Right lobe of liver (tissue), 4 donors: ENCODE data around the gene SPAG16.

Experiments used
- CTCF ChIP-seq, 4 donors: fragments of 200-600 bp in 3 of 4; fragments of 450-650 bp in 1 of 4; IDR thresholded peaks; one replicate each; pipeline versions ENCODE4 v1.5.1 to v1.8.0; 2016 to 2022; ENCODE audit warnings: antibody characterized with exemption in 4 of 4, mild to moderate bottlenecking in 2 of 4
- POLR2A ChIP-seq: fragments of 450-650 bp; IDR thresholded peaks from one replicate; pipeline ENCODE4 v1.6.1; 2017; ENCODE audit warnings: antibody characterized with exemption, mild to moderate bottlenecking
- donor health status: DM: no; HTN: no; CAD: no.
- donor health status: DM: no; HTN: no; CAD: no.
- donor health status: DM: no; HTN: yes; CAD: no.

- TF ChIP-seq CTCF (IDR thresholded peaks at IDR 0.05) (no peak), POLR2A (no peak)
These were observed 639.3 kb downstream of the SPAG16 start for GRCh38 chr2:213923543-213923942.
